H9 (cell line): ENCODE data around the gene PSMD1. TPM values are rescaled to one million over a fixed set of nuclear protein-coding genes. Genes with fewer than 3 reads are reported as not detected.

ENCODE experiments used
- DNase-seq: peaks from one replicate; pipeline ENCODE4 v3.0.0-alpha.2; 2017
- H2AFZ ChIP-seq: one replicate; pipeline ENCODE4 v1.6.1; 2013; ENCODE audit warnings: mild to moderate bottlenecking, low read length, control low read depth, moderate library complexity
- H2AK5ac ChIP-seq: 2 replicates; pipeline ENCODE4 v1.6.1; 2013; ENCODE audit warnings: low read length, control low read depth, mixed read lengths; ENCODE audit not compliant: insufficient read length
- H2BK120ac ChIP-seq: one replicate; pipeline ENCODE4 v1.6.1; 2013; ENCODE audit warnings: low read depth, mild to moderate bottlenecking, low read length, control low read depth, inconsistent platforms; ENCODE audit not compliant: poor library complexity, severe bottlenecking
- H2BK12ac ChIP-seq: 2 replicates; pipeline ENCODE4 v1.6.1; 2013; ENCODE audit warnings: low read length, control low read depth, mixed read lengths, low read depth; ENCODE audit not compliant: insufficient read length
- H2BK15ac ChIP-seq: 2 replicates; pipeline ENCODE4 v1.6.1; 2013; ENCODE audit warnings: low read depth, low read length, control low read depth
- H2BK20ac ChIP-seq: one replicate; pipeline ENCODE4 v1.6.1; 2013; ENCODE audit warnings: low read depth, mild to moderate bottlenecking, low read length, control low read depth, inconsistent platforms; ENCODE audit not compliant: poor library complexity, severe bottlenecking
- H2BK5ac ChIP-seq: 2 replicates; pipeline ENCODE4 v1.6.1; 2013; ENCODE audit warnings: low read length, control low read depth, mixed read lengths; ENCODE audit not compliant: insufficient read length
- H3K14ac ChIP-seq: 2 replicates; pipeline ENCODE4 v1.6.1; 2013; ENCODE audit warnings: low read length, control low read depth; ENCODE audit not compliant: insufficient read depth
- H3K18ac ChIP-seq: 2 replicates; pipeline ENCODE4 v1.6.1; 2013; ENCODE audit warnings: low read depth, mild to moderate bottlenecking, mixed read lengths, low read length, control low read depth; ENCODE audit not compliant: insufficient read length
- H3K23ac ChIP-seq: 2 replicates; pipeline ENCODE4 v1.6.1; 2013; ENCODE audit warnings: low read length, control low read depth, mixed read lengths, low read depth; ENCODE audit not compliant: insufficient read length
- H3K23me2 ChIP-seq: 2 replicates; pipeline ENCODE4 v1.6.1; 2013; ENCODE audit warnings: low read depth, mild to moderate bottlenecking, mixed read lengths, low read length, control low read depth; ENCODE audit not compliant: insufficient read length, poor library complexity, severe bottlenecking
- H3K27ac ChIP-seq: 2 replicates; pipeline ENCODE4 v1.5.1; 2013; ENCODE audit warnings: low read length, control low read depth, mixed read lengths, low read depth; ENCODE audit not compliant: insufficient read length
- H3K27me3 ChIP-seq: 2 replicates; pipeline ENCODE4 v1.6.1; 2013; ENCODE audit warnings: low read length, control low read depth, inconsistent platforms; ENCODE audit not compliant: insufficient read depth
- H3K4ac ChIP-seq: 2 replicates; pipeline ENCODE4 v1.6.1; 2013; ENCODE audit warnings: low read depth, mild to moderate bottlenecking, control low read depth, inconsistent platforms, low read length, moderate library complexity
- H3K4me1 ChIP-seq: 2 replicates; pipeline ENCODE4 v1.6.1; 2013; ENCODE audit warnings: low read length, control low read depth, inconsistent platforms; ENCODE audit not compliant: insufficient read depth
- H3K4me2 ChIP-seq: 2 replicates; pipeline ENCODE4 v1.6.1; 2013; ENCODE audit warnings: low read length, control low read depth, mixed read lengths; ENCODE audit not compliant: insufficient read length, insufficient read depth
- H3K56ac ChIP-seq: 2 replicates; pipeline ENCODE4 v1.6.1; 2013; ENCODE audit warnings: low read depth, mild to moderate bottlenecking, mixed read lengths, low read length, control low read depth; ENCODE audit not compliant: insufficient read length
- H3K79me1 ChIP-seq: 2 replicates; pipeline ENCODE4 v1.6.1; 2013; ENCODE audit warnings: low read depth, mild to moderate bottlenecking, moderate library complexity, low read length, control low read depth, inconsistent platforms; ENCODE audit not compliant: insufficient read depth, poor library complexity, severe bottlenecking
- H3K79me2 ChIP-seq: 2 replicates; pipeline ENCODE4 v1.6.1; 2013; ENCODE audit warnings: low read length, control low read depth, inconsistent platforms; ENCODE audit not compliant: insufficient read depth
- H3K9ac ChIP-seq: 2 replicates; pipeline ENCODE4 v1.6.1; 2013; ENCODE audit warnings: low read length, control low read depth, mixed read lengths; ENCODE audit not compliant: insufficient read length; ENCODE audit errors: extremely low read depth
- H3K9me3 ChIP-seq: one replicate; pipeline ENCODE4 v1.6.1; 2013; ENCODE audit warnings: low read depth, low read length, inconsistent platforms; ENCODE audit not compliant: control insufficient read depth
- H3T11ph ChIP-seq: one replicate; pipeline ENCODE4 v1.6.1; 2013; ENCODE audit warnings: mild to moderate bottlenecking, low read length, control low read depth, inconsistent platforms
- H4K20me1 ChIP-seq: one replicate; pipeline ENCODE4 v1.6.1; 2013; ENCODE audit not compliant: control insufficient read depth, insufficient read length, insufficient read depth
- H4K5ac ChIP-seq: 2 replicates; pipeline ENCODE4 v1.6.1; 2013; ENCODE audit warnings: low read depth, mild to moderate bottlenecking, mixed read lengths, low read length, control low read depth; ENCODE audit not compliant: insufficient read length
- H4K8ac ChIP-seq: replicated peaks from 2 replicates; pipeline ENCODE4 v1.6.1; 2013; ENCODE audit warnings: low read length, control low read depth, mixed read lengths, low read depth; ENCODE audit not compliant: insufficient read length
- H4K91ac ChIP-seq: 2 replicates; pipeline ENCODE4 v1.6.1; 2013; ENCODE audit warnings: low read depth, mild to moderate bottlenecking, moderate library complexity, mixed read lengths, low read length, control low read depth; ENCODE audit not compliant: insufficient read length
- H3K27ac Mint-ChIP-seq, 3 experiments: 2 replicates in 2 of 3; 3 replicates in 1 of 3; pipeline ENCODE4 v1.8.0; 2020 to 2021; ENCODE audit warnings: mixed read lengths in 3 of 3, mild to moderate bottlenecking in 1 of 3, moderate library complexity in 1 of 3
- H3K27me3 Mint-ChIP-seq: 2 replicates; pipeline ENCODE4 v1.8.0; 2021; ENCODE audit warnings: low read depth, mild to moderate bottlenecking, moderate library complexity, mixed read lengths
- H3K36me3 Mint-ChIP-seq, 3 experiments: 2 replicates in 2 of 3; 3 replicates in 1 of 3; pipeline ENCODE4 v1.8.0; 2020 to 2021; ENCODE audit warnings: low read depth in 3 of 3, mixed read lengths in 3 of 3; ENCODE audit not compliant: insufficient read depth in 1 of 3
- H3K4me1 Mint-ChIP-seq, 2 experiments: 2 replicates each; pipeline ENCODE4 v1.8.0; 2020; ENCODE audit warnings: mixed read lengths in 2 of 2
- H3K4me3 Mint-ChIP-seq, 2 experiments: 2 replicates in 1 of 2; 3 replicates in 1 of 2; pipeline ENCODE4 v1.8.0; 2020 to 2021; ENCODE audit warnings: mild to moderate bottlenecking in 2 of 2, mixed read lengths in 2 of 2, moderate library complexity in 1 of 2
- H3K9me3 Mint-ChIP-seq, 2 experiments: 2 replicates in 1 of 2; 3 replicates in 1 of 2; pipeline ENCODE4 v1.8.0; 2020; ENCODE audit warnings: mild to moderate bottlenecking in 2 of 2, mixed read lengths in 2 of 2, moderate library complexity in 1 of 2
- CTCF ChIP-seq: fragments of 200-600 bp; sonication (generic); conservative IDR thresholded peaks from 3 replicates; pipeline ENCODE4 v1.8.0; 2021; ENCODE audit warnings: antibody characterized with exemption, mild to moderate bottlenecking
- WGBS: extraction: QIAGEN DNeasy Blood & Tissue Kit; methylation state at CpG from one replicate; pipeline ENCODE4 v1.1.7; 2013; ENCODE audit warnings: missing lambda C conversion rate, low lambda C conversion rate, mixed read lengths; ENCODE audit not compliant: insufficient read length; ENCODE audit errors: extremely low coverage; 5-methylcytosine and 5-hydroxymethylcytosine counted together
- total RNA-seq: library from RNA; stranded (reverse); gene quantifications from 2 replicates; pipeline ENCODE4 v1.2.1, GENCODE V29; 2021

PSMD1 gene
- total RNA-seq, 1 experiment from 2014 or later = 166 TPM

- no CpG with 5 or more reads among the region's 9 CpGs for WGBS
- H3K27me3 Mint-ChIP-seq = peaks cover 64% of the 10 kb centered on the region
- H3K36me3 Mint-ChIP-seq = no peaks in the 10 kb centered on the region
- Histone ChIP-seq H2BK120ac (no peak overlapping the region), H3K4ac (no peak overlapping the region), H2BK20ac (no peak overlapping the region), H3K4me2 (no peak overlapping the region), H3T11ph (no peak overlapping the region), H3K79me1 (no peaks in the 10 kb centered on the region), H2BK12ac (no peak overlapping the region), H3K27me3 (peaks cover 1% of the 10 kb centered on the region; the same call in 1 of the 2 replicates), H4K20me1 (no peaks in the 10 kb centered on the region), H4K8ac (no peak overlapping the region), H3K14ac (no peak overlapping the region; the same call in 1 of the 2 replicates), H3K9ac (no peak overlapping the region), H3K18ac (no peak overlapping the region), H3K23me2 (no peaks in the 10 kb centered on the region), H3K4me1 (no peaks in the 10 kb centered on the region), H2AFZ (no peak overlapping the region), H4K5ac (no peak overlapping the region), H2BK5ac (no peak overlapping the region), H2BK15ac (no peak overlapping the region), H3K79me2 (no peaks in the 10 kb centered on the region), H2AK5ac (no peak overlapping the region), H3K56ac (no peak overlapping the region), H4K91ac (no peak overlapping the region), H3K9me3 (no peaks in the 10 kb centered on the region), H3K23ac (no peak overlapping the region), H3K27ac (no peak overlapping the region)
- no peak overlapping the region for H3K27ac Mint-ChIP-seq
- H3K4me1 Mint-ChIP-seq = peaks cover 4 to 12% of the 10 kb centered on the region in 2 experiments; a peak in 2 of 4 replicates
- H3K9me3 Mint-ChIP-seq = no peaks in the 10 kb centered on the region
- no peak for TF ChIP-seq CTCF
- H3K4me3 Mint-ChIP-seq = no peak overlapping the region
- no peak for DNase-seq
These were observed 6.4 kb upstream of the PSMD1 start for GRCh38 chr2:231050018-231050901.
